Peyer's patch (tissue), 4 donors: Measurements from ENCODE around the gene MYADM.

Experiments
- CTCF ChIP-seq, 6 experiments: fragments of 450-650 bp in 4 of 6; fragments of 200-600 bp in 2 of 6; sonication (generic) in 1 of 6; IDR thresholded peaks; one replicate each; pipeline ENCODE4 v1.5.1; 2017 to 2019; ENCODE audit warnings: antibody characterized with exemption in 6 of 6, mild to moderate bottlenecking in 3 of 6, moderate library complexity in 1 of 6
- POLR2A ChIP-seq, 2 donors: fragments of 450-650 bp; IDR thresholded peaks; one replicate each; pipeline ENCODE4 v1.5.1; 2017; ENCODE audit warnings: antibody characterized with exemption in 2 of 2, mild to moderate bottlenecking in 2 of 2, moderate library complexity in 2 of 2

- TF ChIP-seq CTCF (IDR thresholded peaks at IDR 0.05) (no peak), POLR2A (IDR thresholded peaks at IDR 0.05) (no peak)
These were observed 3.8 kb downstream of the MYADM start for GRCh38 chr19:53871454-53871853.
